OCI-LY7 (cell line): Measurements from ENCODE around the gene WDFY4. TPM values are rescaled to one million over a fixed set of nuclear protein-coding genes. Genes with fewer than 3 reads are reported as not detected.

Experiments
- BruUV-seq: library from RNA; stranded (reverse); fragments of 400-500 nt; replicated peaks from 2 replicates; lab custom pipeline; 2021; lab: Mats Ljungman, UMichigan
- CTCF ChIA-PET: fragments of 300-600 bp; sonication (Branson Sonifier 250); formaldehyde crosslinking; loops from one replicate; lab custom pipeline; 2022; ENCODE audit warnings: antibody characterized with exemption; ENCODE audit not compliant: unreplicated experiment; lab: Charles Lee
- POLR2A ChIA-PET: fragments of 300-600 bp; sonication (Branson Sonifier 250); formaldehyde crosslinking; loops from one replicate; lab custom pipeline; 2022; ENCODE audit warnings: antibody characterized with exemption; lab: Charles Lee
- DNase-seq: peaks from one replicate; pipeline ENCODE4 v3.0.0-alpha.2; 2015; ENCODE audit warnings: low spot score
- H2AFZ ChIP-seq: fragments of 200-600 bp; sonication (generic), shearing (Covaris generic); 2 replicates; pipeline ENCODE4 v1.6.1; 2014; ENCODE audit warnings: mild to moderate bottlenecking, antibody characterized with exemption, low read length, moderate library complexity
- H3K27ac ChIP-seq: fragments of 200-600 bp; sonication (generic); 2 replicates; pipeline ENCODE4 v1.5.1; 2014; ENCODE audit warnings: mixed run types, low read depth, mild to moderate bottlenecking, moderate library complexity, low read length, inconsistent platforms; ENCODE audit not compliant: poor library complexity, severe bottlenecking
- H3K36me3 ChIP-seq: fragments of 200-600 bp; sonication (generic); 2 replicates; pipeline ENCODE4 v1.6.1; 2014; ENCODE audit warnings: mild to moderate bottlenecking, antibody characterized with exemption, low read length, moderate library complexity, mixed read lengths; ENCODE audit not compliant: insufficient read depth
- H3K4me1 ChIP-seq: fragments of 200-600 bp; sonication (generic); 2 replicates; pipeline ENCODE4 v1.5.1; 2014; ENCODE audit warnings: mild to moderate bottlenecking, low read length; ENCODE audit not compliant: insufficient read depth, poor library complexity, severe bottlenecking
- H3K4me2 ChIP-seq: fragments of 200-600 bp; sonication (generic); 2 replicates; pipeline ENCODE4 v1.6.1; 2014; ENCODE audit warnings: mild to moderate bottlenecking, low read length
- H3K4me3 ChIP-seq: fragments of 200-600 bp; sonication (generic); 2 replicates; pipeline ENCODE4 v1.5.1; 2014; ENCODE audit warnings: mild to moderate bottlenecking, low read depth, low read length; ENCODE audit not compliant: poor library complexity, severe bottlenecking
- H3K79me2 ChIP-seq: fragments of 200-600 bp; sonication (generic); 2 replicates; pipeline ENCODE4 v1.6.1; 2016; ENCODE audit warnings: low read depth, mild to moderate bottlenecking, low read length, moderate library complexity, mixed read lengths; ENCODE audit not compliant: insufficient read depth
- H3K9me2 ChIP-seq: fragments of 200-600 bp; sonication (generic); 2 replicates; pipeline ENCODE4 v1.6.1; 2016; ENCODE audit warnings: mild to moderate bottlenecking, low read length, mixed read lengths; ENCODE audit not compliant: insufficient read depth
- H3K9me3 ChIP-seq: fragments of 200-600 bp; sonication (generic); 2 replicates; pipeline ENCODE4 v1.6.1; 2014; ENCODE audit warnings: mild to moderate bottlenecking, mixed run types, low read length, mixed read lengths
- H4K20me1 ChIP-seq: fragments of 200-600 bp; sonication (generic); 2 replicates; pipeline ENCODE4 v1.6.1; 2014; ENCODE audit warnings: mild to moderate bottlenecking, antibody characterized with exemption, low read length, moderate library complexity, mixed read lengths; ENCODE audit not compliant: insufficient read depth
- EZH2phosphoT487 ChIP-seq: fragments of 200-600 bp; sonication (generic); IDR thresholded peaks from 2 replicates; pipeline ENCODE4 v1.6.1; 2018; ENCODE audit warnings: low read depth, borderline replicate concordance, mild to moderate bottlenecking, mixed run types, antibody characterized with exemption, low read length, moderate library complexity, mixed read lengths
- intact Hi-C: fragments of 100-400 bp; cut with micrococcal nuclease; formaldehyde crosslinking; loops from one replicate; pipeline ENCODE4 v1.10.0; 2022; ENCODE audit not compliant: unreplicated experiment
- total RNA-seq, 2 experiments: library from RNA; depleted of rRNA in 1 of 2; stranded (reverse); fragments of >200 nt in 1 of 2; shearing (Covaris generic) in 1 of 2; gene quantifications; 2 replicates each; pipeline ENCODE4 v1.2.3, GENCODE V29; 2014 to 2022
- TF ChIP-seq, protein P1 (sequence below): fragments of 200-600 bp; sonication (generic); conservative IDR thresholded peaks from 2 replicates; pipeline ENCODE4 v1.5.1; 2014; ENCODE audit warnings: mild to moderate bottlenecking, antibody characterized with exemption, low read length, moderate library complexity, mixed read lengths

The WDFY4 gene
- total RNA-seq, 2 experiments from 2014 or later, result 51.5 to 85.6 TPM

DNA sequence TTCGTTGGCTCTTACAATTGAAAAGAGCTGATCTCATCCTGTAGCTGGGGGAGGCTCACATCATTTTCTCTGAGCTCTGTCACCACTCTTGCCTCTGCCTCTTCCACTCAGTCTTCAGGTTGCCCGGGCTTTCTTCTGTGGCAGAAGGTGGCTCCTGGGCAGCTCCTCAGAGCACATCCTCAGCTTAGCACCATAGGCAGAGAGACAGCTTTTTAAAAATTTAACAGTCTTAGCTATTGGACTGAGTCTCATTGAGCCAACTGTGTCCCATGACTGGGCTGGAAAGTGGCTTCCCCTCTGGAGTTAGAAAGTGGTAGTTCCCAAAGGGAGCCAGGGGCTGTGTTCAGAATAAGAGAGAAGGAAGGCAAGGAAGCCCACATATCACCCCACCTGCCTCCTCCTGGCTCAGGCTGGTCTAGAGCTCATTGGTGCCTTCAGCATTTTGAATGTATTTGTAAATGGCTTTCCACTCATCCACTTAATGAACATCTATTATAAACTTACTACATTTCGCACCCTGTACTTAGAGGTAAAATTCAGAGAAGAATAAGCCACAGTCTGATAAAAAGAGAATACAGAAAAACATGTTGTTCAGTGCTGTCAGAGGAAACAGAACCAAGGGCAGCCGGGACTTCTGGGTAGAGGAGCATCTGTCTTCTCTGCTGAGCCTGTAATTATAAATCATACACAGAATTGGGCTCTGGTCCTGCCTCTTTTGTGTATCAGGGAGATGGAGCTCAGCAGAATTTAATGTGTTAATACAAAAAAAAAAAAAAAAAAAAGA, 119.3 kb downstream of the WDFY4 start:
- no peak overlapping the region for H2AFZ ChIP-seq
- no peaks in the 10 kb centered on the region for H3K9me2 ChIP-seq
- H3K27ac ChIP-seq, result no peak overlapping the region
- ChIA-PET CTCF (interaction anchor here (0.9 kb wide), 1 partner anchor 75 kb away, joined by 3 read pairs; no protein-coding TSS in a partner anchor), POLR2A (interaction anchor here (0.6 to 1.2 kb wide), 5 partner anchors 8 to 71 kb away, joined by 3 to 7 read pairs (median 3); no protein-coding TSS in a partner anchor)
- BruUV-seq, result no TSS peak
- intact Hi-C loops, result loop anchor here (5.0 kb wide), 2 partner anchors 132 to 147 kb away; no protein-coding TSS in a partner anchor
- H4K20me1 ChIP-seq, result no peaks in the 10 kb centered on the region
- no peaks in the 10 kb centered on the region for H3K79me2 ChIP-seq
- H3K4me1 ChIP-seq, result peaks cover 34% of the 10 kb centered on the region
- no peak overlapping the region for H3K4me2 ChIP-seq
- DNase-seq, result no peak
- TF ChIP-seq, protein P1, sequence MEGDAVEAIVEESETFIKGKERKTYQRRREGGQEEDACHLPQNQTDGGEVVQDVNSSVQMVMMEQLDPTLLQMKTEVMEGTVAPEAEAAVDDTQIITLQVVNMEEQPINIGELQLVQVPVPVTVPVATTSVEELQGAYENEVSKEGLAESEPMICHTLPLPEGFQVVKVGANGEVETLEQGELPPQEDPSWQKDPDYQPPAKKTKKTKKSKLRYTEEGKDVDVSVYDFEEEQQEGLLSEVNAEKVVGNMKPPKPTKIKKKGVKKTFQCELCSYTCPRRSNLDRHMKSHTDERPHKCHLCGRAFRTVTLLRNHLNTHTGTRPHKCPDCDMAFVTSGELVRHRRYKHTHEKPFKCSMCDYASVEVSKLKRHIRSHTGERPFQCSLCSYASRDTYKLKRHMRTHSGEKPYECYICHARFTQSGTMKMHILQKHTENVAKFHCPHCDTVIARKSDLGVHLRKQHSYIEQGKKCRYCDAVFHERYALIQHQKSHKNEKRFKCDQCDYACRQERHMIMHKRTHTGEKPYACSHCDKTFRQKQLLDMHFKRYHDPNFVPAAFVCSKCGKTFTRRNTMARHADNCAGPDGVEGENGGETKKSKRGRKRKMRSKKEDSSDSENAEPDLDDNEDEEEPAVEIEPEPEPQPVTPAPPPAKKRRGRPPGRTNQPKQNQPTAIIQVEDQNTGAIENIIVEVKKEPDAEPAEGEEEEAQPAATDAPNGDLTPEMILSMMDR, result no peak
- TF ChIP-seq EZH2phosphoT487, result no peak
- H3K4me3 ChIP-seq, result no peak overlapping the region
- peaks cover 91% of the 10 kb centered on the region for H3K36me3 ChIP-seq
- no peaks in the 10 kb centered on the region for H3K9me3 ChIP-seq

GRCh38 chr10:48804740-48805182, 120.1 kb downstream of the WDFY4 start:
- BruUV-seq, result no TSS peak
- no peak overlapping the region for H3K4me2 ChIP-seq
- peaks cover 98% of the 10 kb centered on the region for H3K36me3 ChIP-seq
- ChIA-PET POLR2A (interaction anchor here (0.7 kb wide), 1 partner anchor 59 kb away, joined by 7 read pairs; no protein-coding TSS in a partner anchor), CTCF (interaction anchor here (0.9 kb wide), 1 partner anchor 74 kb away, joined by 3 read pairs; no protein-coding TSS in a partner anchor)
- DNase-seq, result no peak
- no peaks in the 10 kb centered on the region for H3K9me2 ChIP-seq
- peaks cover 34% of the 10 kb centered on the region for H3K4me1 ChIP-seq
- TF ChIP-seq EZH2phosphoT487, result no peak
- TF ChIP-seq, protein P1, result no peak
- intact Hi-C loops, result loop anchor here (5.0 kb wide), 2 partner anchors 132 to 147 kb away; no protein-coding TSS in a partner anchor
- H3K79me2 ChIP-seq, result no peaks in the 10 kb centered on the region
- H3K9me3 ChIP-seq, result no peaks in the 10 kb centered on the region
- H3K27ac ChIP-seq, result no peak overlapping the region
- no peaks in the 10 kb centered on the region for H4K20me1 ChIP-seq
- no peak overlapping the region for H2AFZ ChIP-seq
- H3K4me3 ChIP-seq, result no peak overlapping the region
